Activated T-helper 1 cell treated with anti-CD3 and anti-CD28 coated beads, Interleukin-12 subunit alpha, Interleukin-12 subunit beta, Interleukin-2, Interleukin-4 antibody, amounts not matched to agents 30 ng/mL and 10 ng/mL and 1 ng/mL, durations not matched to agents 14 hours and 24 hours and 36 hours (primary cell): ENCODE measurements around the gene KCNIP2. TPM values are rescaled to one million over a fixed set of nuclear protein-coding genes. Genes with fewer than 3 reads are reported as not detected.

Experiments
- DNase-seq: peaks from one replicate; pipeline ENCODE4 v3.0.0; 2021; ENCODE audit warnings: low spot score
- H3K27ac Mint-ChIP-seq: one replicate; pipeline ENCODE4 v1.8.0; 2021; ENCODE audit warnings: mild to moderate bottlenecking, mixed read lengths
- H3K27me3 Mint-ChIP-seq: one replicate; pipeline ENCODE4 v1.8.0; 2022; ENCODE audit warnings: mild to moderate bottlenecking, moderate library complexity, mixed read lengths; ENCODE audit not compliant: insufficient read depth
- H3K36me3 Mint-ChIP-seq: one replicate; pipeline ENCODE4 v1.8.0; 2021; ENCODE audit warnings: low read depth, mixed read lengths
- H3K4me1 Mint-ChIP-seq: one replicate; pipeline ENCODE4 v1.8.0; 2021; ENCODE audit warnings: low read depth, mixed read lengths
- H3K4me3 Mint-ChIP-seq: one replicate; pipeline ENCODE4 v1.8.0; 2021; ENCODE audit warnings: mild to moderate bottlenecking, moderate library complexity, mixed read lengths
- H3K9me3 Mint-ChIP-seq: one replicate; pipeline ENCODE4 v1.8.0; 2021; ENCODE audit warnings: mixed read lengths
- intact Hi-C: fragments of 100-400 bp; cut with micrococcal nuclease; formaldehyde crosslinking; loops from one replicate; pipeline ENCODE4 v1.15.1; 2024
- total RNA-seq: library from RNA; stranded (reverse); gene quantifications from 2 replicates; pipeline ENCODE4 v1.2.3, GENCODE V29; 2022

The KCNIP2 gene
- total RNA-seq, 1 donor from 2014 or later = 2.5 TPM

GRCh38 chr10:101841826-101842225, 1.8 kb downstream of the KCNIP2 start:
- intact Hi-C loops = loop anchor here (2.0 to 5.0 kb wide), 3 partner anchors 17 to 660 kb away; partner anchors contain the start of genes ACTR1A, HPS6 and SUFU
- no peak for DNase-seq
- peaks cover 53% of the 10 kb centered on the region for H3K4me1 Mint-ChIP-seq
- no peaks in the 10 kb centered on the region for H3K9me3 Mint-ChIP-seq
- H3K36me3 Mint-ChIP-seq = peaks cover 4% of the 10 kb centered on the region
- H3K27ac Mint-ChIP-seq = no peak overlapping the region
- no peak overlapping the region for H3K4me3 Mint-ChIP-seq
- peaks cover 18% of the 10 kb centered on the region for H3K27me3 Mint-ChIP-seq

GRCh38 chr10:101840741-101841453, 2.7 kb downstream of the KCNIP2 start:
- intact Hi-C loops = loop anchor here (1.0 to 5.0 kb wide), 6 partner anchors 48 to 661 kb away; partner anchors contain the start of genes ACTR1A, ARMH3, HPS6 and SUFU
- Mint-ChIP-seq H3K9me3 (no peaks in the 10 kb centered on the region), H3K4me3 (peak overlapping the region; percentile 85), H3K36me3 (peaks cover 4% of the 10 kb centered on the region), H3K27me3 (peaks cover 18% of the 10 kb centered on the region), H3K27ac (peak overlapping the region; percentile 77), H3K4me1 (peaks cover 55% of the 10 kb centered on the region)
- DNase-seq = peak; percentile 71

- H3K27ac Mint-ChIP-seq = peak overlapping the region; percentile 77
- peaks cover 60% of the 10 kb centered on the region for H3K4me1 Mint-ChIP-seq
- peaks cover 18% of the 10 kb centered on the region for H3K27me3 Mint-ChIP-seq
- intact Hi-C loops = loop anchor here (1.0 to 5.0 kb wide), 6 partner anchors 49 to 662 kb away; partner anchors contain the start of genes ACTR1A, ARMH3, HPS6 and SUFU
- peak overlapping the region; percentile 85 for H3K4me3 Mint-ChIP-seq
- no peaks in the 10 kb centered on the region for H3K9me3 Mint-ChIP-seq
- DNase-seq = no peak
- peaks cover 4% of the 10 kb centered on the region for H3K36me3 Mint-ChIP-seq
These were observed 3.4 kb downstream of the KCNIP2 start for GRCh38 chr10:101840102-101840684.

GRCh38 chr10:101839416-101840063, 4.1 kb downstream of the KCNIP2 start:
- Mint-ChIP-seq H3K27me3 (peaks cover 18% of the 10 kb centered on the region), H3K9me3 (no peaks in the 10 kb centered on the region), H3K36me3 (peaks cover 6% of the 10 kb centered on the region), H3K4me3 (peak overlapping the region; percentile 85), H3K4me1 (peaks cover 66% of the 10 kb centered on the region), H3K27ac (no peak overlapping the region)
- intact Hi-C loops = loop anchor here (1.0 to 5.0 kb wide), 7 partner anchors 8 to 663 kb away; partner anchors contain the start of genes ACTR1A, ARMH3, HPS6 and SUFU
- peak; percentile 62 for DNase-seq

- H3K4me1 Mint-ChIP-seq = peaks cover 66% of the 10 kb centered on the region
- DNase-seq = no peak
- H3K4me3 Mint-ChIP-seq = peak overlapping the region; percentile 85
- intact Hi-C loops = loop anchor here (1.0 kb wide), 1 partner anchor 8 kb away; no protein-coding TSS in a partner anchor
- peaks cover 6% of the 10 kb centered on the region for H3K36me3 Mint-ChIP-seq
- no peak overlapping the region for H3K27ac Mint-ChIP-seq
- no peaks in the 10 kb centered on the region for H3K9me3 Mint-ChIP-seq
- H3K27me3 Mint-ChIP-seq = peaks cover 14% of the 10 kb centered on the region
These were observed 4.6 kb downstream of the KCNIP2 start for GRCh38 chr10:101839002-101839401.

GRCh38 chr10:101838416-101838970, 5.1 kb downstream of the KCNIP2 start:
- H3K4me1 Mint-ChIP-seq = peaks cover 69% of the 10 kb centered on the region
- peaks cover 13% of the 10 kb centered on the region for H3K27me3 Mint-ChIP-seq
- H3K9me3 Mint-ChIP-seq = no peaks in the 10 kb centered on the region
- DNase-seq = no peak
- H3K27ac Mint-ChIP-seq = no peak overlapping the region
- intact Hi-C loops = no loop called here
- peaks cover 6% of the 10 kb centered on the region for H3K36me3 Mint-ChIP-seq
- no peak overlapping the region for H3K4me3 Mint-ChIP-seq

- Mint-ChIP-seq H3K4me3 (no peak overlapping the region), H3K4me1 (peaks cover 70% of the 10 kb centered on the region), H3K27me3 (peaks cover 9% of the 10 kb centered on the region), H3K9me3 (no peaks in the 10 kb centered on the region), H3K36me3 (peaks cover 2% of the 10 kb centered on the region), H3K27ac (no peak overlapping the region)
- no peak for DNase-seq
- intact Hi-C loops = no loop called here
These were observed 5.9 kb downstream of the KCNIP2 start for GRCh38 chr10:101837748-101838147.

- Mint-ChIP-seq H3K27me3 (peaks cover 4% of the 10 kb centered on the region), H3K36me3 (peaks cover 2% of the 10 kb centered on the region), H3K4me1 (peaks cover 65% of the 10 kb centered on the region), H3K27ac (no peak overlapping the region), H3K9me3 (no peaks in the 10 kb centered on the region), H3K4me3 (no peak overlapping the region)
- DNase-seq = no peak
- intact Hi-C loops = no loop called here
These were observed 8.2 kb downstream of the KCNIP2 start for GRCh38 chr10:101835362-101835761.

GRCh38 chr10:101834341-101834740, 9.3 kb downstream of the KCNIP2 start:
- DNase-seq = no peak
- Mint-ChIP-seq H3K4me3 (no peak overlapping the region), H3K36me3 (peaks cover 2% of the 10 kb centered on the region), H3K9me3 (no peaks in the 10 kb centered on the region), H3K27me3 (peaks cover under 1% of the 10 kb centered on the region), H3K4me1 (peaks cover 63% of the 10 kb centered on the region), H3K27ac (peak overlapping the region; percentile 13)
- intact Hi-C loops = loop anchor here (5.0 kb wide), 1 partner anchor 878 kb away; the partner anchor contains the start of genes ARL3 and SFXN2

- Mint-ChIP-seq H3K4me3 (peak overlapping the region; percentile 13), H3K4me1 (peaks cover 56% of the 10 kb centered on the region), H3K9me3 (no peaks in the 10 kb centered on the region), H3K27ac (peak overlapping the region; percentile 13), H3K27me3 (no peaks in the 10 kb centered on the region), H3K36me3 (peaks cover 2% of the 10 kb centered on the region)
- no peak for DNase-seq
- intact Hi-C loops = loop anchor here (5.0 kb wide), 1 partner anchor 879 kb away; the partner anchor contains the start of genes ARL3 and SFXN2
These were observed 10.1 kb downstream of the KCNIP2 start for GRCh38 chr10:101833466-101833865.

- Mint-ChIP-seq H3K9me3 (no peaks in the 10 kb centered on the region), H3K27ac (no peak overlapping the region), H3K4me1 (peaks cover 56% of the 10 kb centered on the region), H3K36me3 (peaks cover 2% of the 10 kb centered on the region), H3K4me3 (no peak overlapping the region), H3K27me3 (no peaks in the 10 kb centered on the region)
- DNase-seq = no peak
- intact Hi-C loops = loop anchor here (5.0 kb wide), 1 partner anchor 880 kb away; the partner anchor contains the start of genes ARL3 and SFXN2
These were observed 11.3 kb downstream of the KCNIP2 start for GRCh38 chr10:101832325-101832771.

GRCh38 chr10:101831169-101831811, 12.3 kb downstream of the KCNIP2 start:
- H3K27me3 Mint-ChIP-seq = no peaks in the 10 kb centered on the region
- DNase-seq = no peak
- H3K4me1 Mint-ChIP-seq = peaks cover 56% of the 10 kb centered on the region
- H3K27ac Mint-ChIP-seq = peak overlapping the region; percentile 94
- H3K4me3 Mint-ChIP-seq = peak overlapping the region; percentile 79
- no peaks in the 10 kb centered on the region for H3K9me3 Mint-ChIP-seq
- peaks cover 7% of the 10 kb centered on the region for H3K36me3 Mint-ChIP-seq
- intact Hi-C loops = loop anchor here (1.0 to 5.0 kb wide), 2 partner anchors 8 to 881 kb away; partner anchors contain the start of genes ARL3 and SFXN2
